ENCODE data around the gene AARS2. TPM values are rescaled to one million over a fixed set of nuclear protein-coding genes. Genes with fewer than 3 reads are reported as not detected.

Gene AARS2
- polyA plus RNA-seq, 3 donors, result 12.1 to 14.7 (median 12.4) TPM

- no peak for DNase-seq (ENCODE audit: low read depth in 3 of 3, low spot score in 2 of 3)
These were observed 61.3 kb downstream of the AARS2 start for GRCh38 chr6:44251576-44252524.

GRCh38 chr6:44250718-44251123 lies 62.4 kb downstream of the AARS2 start:
- no peak for DNase-seq (ENCODE audit: low read depth in 3 of 3, low spot score in 2 of 3)

GRCh38 chr6:44250067-44250717 lies 63.0 kb downstream of the AARS2 start:
- DNase-seq (ENCODE audit: low read depth in 3 of 3, low spot score in 2 of 3), result no peak

Other genes with a start within 250 kb of the AARS2 start
- 10 to 100 TPM; 38.9 to 40.4 (median 40.3) TPM for gene MRPL14, start 185.9 kb downstream of the AARS2 start, polyA plus RNA-seq (ENCODE audit: insufficient read length in 3 of 3)
- 10 to 100 TPM; 33.3 to 38.5 (median 34.3) TPM for gene TMEM63B, start 185.8 kb downstream of the AARS2 start, polyA plus RNA-seq (ENCODE audit: insufficient read length in 3 of 3)
- under 1 TPM; 0.12 to 0.24 (median 0.17) TPM for gene CAPN11, start 154.5 kb downstream of the AARS2 start, polyA plus RNA-seq (ENCODE audit: insufficient read length in 3 of 3)
- under 1 TPM; 0.42 to 0.85 (median 0.65) TPM for gene MYMX, start 96.4 kb downstream of the AARS2 start, polyA plus RNA-seq (ENCODE audit: insufficient read length in 3 of 3)
- gene SLC29A1, start 89.8 kb downstream of the AARS2 start, polyA plus RNA-seq (ENCODE audit: insufficient read length in 3 of 3), result 10 to 100 TPM; 33.0 to 34.2 (median 33.0) TPM
- gene HSP90AB1, start 66.2 kb downstream of the AARS2 start, polyA plus RNA-seq (ENCODE audit: insufficient read length in 3 of 3), result 1,000 to 10,000 TPM; 1,281 to 1,316 (median 1,306) TPM
- gene SLC35B2, start 55.8 kb downstream of the AARS2 start, polyA plus RNA-seq (ENCODE audit: insufficient read length in 3 of 3), result 10 to 100 TPM; 51.7 to 59.3 (median 56.5) TPM
- 10 to 100 TPM; 10.6 to 11.7 (median 11.6) TPM for gene NFKBIE, start 47.8 kb downstream of the AARS2 start, polyA plus RNA-seq (ENCODE audit: insufficient read length in 3 of 3)
- gene TMEM151B, start 42.9 kb downstream of the AARS2 start, polyA plus RNA-seq (ENCODE audit: insufficient read length in 3 of 3), result under 1 TPM; 0.42 to 0.62 (median 0.60) TPM
- not detected for gene SPATS1, start 29.3 kb upstream of the AARS2 start, polyA plus RNA-seq (ENCODE audit: insufficient read length in 3 of 3)
- 10 to 100 TPM; 44.2 to 49.2 (median 45.5) TPM for gene CDC5L, start 74.4 kb upstream of the AARS2 start, polyA plus RNA-seq (ENCODE audit: insufficient read length in 3 of 3)